Retina (tissue), 1 donor: Measurements from ENCODE around the gene TRMT5.

Source experiments
- DNase-seq: peaks from one replicate; pipeline ENCODE4 v3.0.0-alpha.2; 2016

Gene TRMT5, protein sequence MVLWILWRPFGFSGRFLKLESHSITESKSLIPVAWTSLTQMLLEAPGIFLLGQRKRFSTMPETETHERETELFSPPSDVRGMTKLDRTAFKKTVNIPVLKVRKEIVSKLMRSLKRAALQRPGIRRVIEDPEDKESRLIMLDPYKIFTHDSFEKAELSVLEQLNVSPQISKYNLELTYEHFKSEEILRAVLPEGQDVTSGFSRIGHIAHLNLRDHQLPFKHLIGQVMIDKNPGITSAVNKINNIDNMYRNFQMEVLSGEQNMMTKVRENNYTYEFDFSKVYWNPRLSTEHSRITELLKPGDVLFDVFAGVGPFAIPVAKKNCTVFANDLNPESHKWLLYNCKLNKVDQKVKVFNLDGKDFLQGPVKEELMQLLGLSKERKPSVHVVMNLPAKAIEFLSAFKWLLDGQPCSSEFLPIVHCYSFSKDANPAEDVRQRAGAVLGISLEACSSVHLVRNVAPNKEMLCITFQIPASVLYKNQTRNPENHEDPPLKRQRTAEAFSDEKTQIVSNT

DNA sequence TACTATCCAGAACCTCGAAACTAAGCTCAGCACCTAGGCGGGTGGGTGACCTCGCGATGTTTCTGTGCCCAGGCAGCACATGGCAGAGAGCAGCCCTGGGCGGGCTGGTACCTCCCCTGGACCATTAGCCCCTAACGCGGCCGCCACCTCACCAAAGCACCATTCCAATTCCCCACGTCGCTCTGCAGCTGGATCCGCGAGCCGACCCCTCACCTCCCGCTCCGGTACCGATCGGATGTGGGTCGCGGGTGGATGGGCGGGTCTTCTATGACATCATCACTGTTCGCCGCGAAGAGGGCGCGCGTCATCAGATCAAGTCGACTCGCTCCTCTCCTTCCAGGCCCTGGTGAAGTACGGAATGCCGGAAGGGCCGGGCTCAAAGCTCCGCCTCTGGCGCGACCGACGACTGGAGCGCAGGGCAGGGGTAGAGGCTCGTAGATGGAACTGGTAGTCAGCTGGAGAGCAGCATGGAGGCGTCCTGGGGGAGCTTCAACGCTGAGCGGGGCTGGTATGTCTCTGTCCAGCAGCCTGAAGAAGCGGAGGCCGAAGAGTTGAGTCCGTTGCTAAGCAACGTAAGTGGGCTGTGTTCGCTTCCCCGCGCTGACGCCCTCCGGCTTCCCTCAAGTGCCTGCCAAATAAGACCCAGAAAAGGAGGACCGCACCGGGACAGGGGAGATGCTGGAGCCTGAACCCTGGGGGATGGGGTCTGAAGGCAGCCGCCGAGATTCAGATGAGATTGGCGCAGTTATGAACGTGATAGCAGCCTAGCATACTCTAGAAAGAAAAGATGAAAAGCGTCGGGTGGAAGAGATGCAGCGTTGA, at the start of gene TRMT5, which contains the start of gene SLC38A6:
Gene TRMT5, minus strand, starts transcription at position 269 of the 822 bp plus-strand sequence. Its CDS starts 106 bp downstream, at position 163.
Gene SLC38A6, plus strand, starts transcription at position 435 of the 822 bp plus-strand sequence. Its CDS starts 33 bp downstream, at position 468.
- DNase-seq = peak; percentile 99

DNA sequence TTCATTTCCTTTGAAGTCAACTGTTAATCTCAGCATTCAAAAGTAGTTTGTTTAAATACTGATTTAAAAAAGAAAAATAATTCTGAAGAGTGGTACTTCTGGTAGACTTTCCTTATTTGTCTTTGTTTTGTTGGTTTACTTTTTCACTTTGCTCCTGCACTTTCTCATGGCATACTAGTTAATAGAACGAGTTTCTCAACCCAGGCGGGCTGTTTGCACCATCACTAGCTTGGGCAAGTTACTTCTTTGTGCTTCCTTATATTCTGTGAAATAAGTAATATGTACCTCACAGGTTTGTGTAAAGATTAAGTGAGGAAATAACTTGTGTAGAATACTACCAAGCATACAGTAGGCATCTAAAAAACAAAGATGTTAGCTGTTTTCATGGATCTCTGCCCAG, 45.6 kb upstream of the TRMT5 start:
- DNase-seq = no peak

DNA sequence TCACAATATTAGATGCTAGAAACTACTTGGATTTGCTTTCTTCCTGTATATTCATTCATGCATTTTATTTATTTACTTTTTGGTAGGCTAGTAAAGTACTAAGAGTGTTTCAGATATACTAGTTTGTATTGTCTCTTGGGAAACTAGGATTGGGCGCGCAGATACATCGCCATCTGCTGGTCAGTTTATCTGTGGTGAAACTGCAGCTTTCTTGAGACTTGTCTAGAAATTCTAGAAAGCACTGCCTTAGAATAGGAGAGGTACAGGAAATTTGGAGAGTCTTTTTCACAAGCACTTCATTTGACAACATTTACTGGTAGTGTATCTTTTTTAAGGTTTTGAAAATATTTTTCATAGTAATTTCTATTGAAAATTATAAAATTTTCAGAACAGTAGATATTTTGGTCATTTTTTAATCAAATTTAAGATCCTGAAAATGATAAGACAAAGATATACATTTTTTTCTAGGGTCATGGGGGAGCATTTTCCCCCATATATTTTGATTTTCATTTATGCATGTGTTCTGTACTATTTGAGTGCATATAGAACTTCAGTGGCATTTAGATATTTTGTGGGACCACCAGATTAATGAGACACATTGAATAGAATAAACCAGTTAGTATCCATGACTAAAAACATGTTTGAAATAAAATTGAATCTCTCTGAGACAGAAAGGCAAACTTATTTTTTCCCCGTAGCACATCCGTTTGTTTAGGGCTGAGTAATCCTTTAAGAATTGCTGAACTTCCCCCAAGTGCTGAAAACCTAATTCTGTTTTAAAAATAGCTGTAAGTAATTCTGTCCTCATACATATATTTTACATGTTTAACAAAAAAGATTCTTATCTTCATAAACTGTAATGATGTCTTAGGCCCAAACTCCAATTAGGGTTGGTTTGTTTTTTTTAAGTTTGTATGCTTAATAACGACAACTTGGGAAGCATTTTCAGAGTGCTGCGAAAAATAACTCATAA, 44.7 kb upstream of the TRMT5 start:
- peak; percentile 53 for DNase-seq

DNA sequence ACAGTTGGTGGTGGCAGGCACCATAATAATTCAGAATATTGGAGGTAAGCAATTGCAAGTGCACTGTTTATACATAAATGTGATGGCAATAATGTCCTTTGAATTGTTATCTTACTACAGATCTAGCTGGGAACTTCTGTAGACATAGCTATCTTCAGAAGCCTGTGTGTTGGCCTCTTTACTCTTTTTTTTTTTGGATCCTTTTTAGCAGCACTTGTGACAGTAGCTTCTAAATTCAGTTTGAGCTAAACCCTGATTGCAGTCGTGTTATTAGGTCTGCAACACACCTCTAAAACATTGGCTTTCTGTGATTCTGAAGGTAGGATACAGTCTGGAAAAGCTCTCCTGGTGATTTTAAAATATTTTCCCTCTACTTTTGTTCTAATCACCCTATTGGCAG, 38.7 kb upstream of the TRMT5 start:
- DNase-seq = no peak

DNA sequence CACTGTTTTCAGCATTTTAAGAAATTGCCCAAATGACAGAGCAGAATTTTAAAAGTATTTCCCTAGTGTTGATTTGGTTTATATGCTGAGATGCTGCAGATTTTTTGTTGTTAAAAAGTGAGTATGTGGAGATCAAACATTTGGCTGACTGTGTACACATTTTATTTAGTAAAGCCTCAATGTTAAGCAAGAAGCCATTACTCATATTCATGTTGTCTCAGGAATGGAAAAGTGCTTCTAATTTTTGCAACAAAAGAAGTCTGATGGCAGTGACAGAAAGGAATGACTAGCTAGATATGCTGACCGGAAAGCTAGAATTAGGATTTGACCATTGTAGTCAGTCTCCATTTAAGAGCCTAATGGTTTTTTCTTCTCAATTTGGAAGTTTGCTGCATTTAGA, 22.7 kb upstream of the TRMT5 start:
- DNase-seq = no peak

DNA sequence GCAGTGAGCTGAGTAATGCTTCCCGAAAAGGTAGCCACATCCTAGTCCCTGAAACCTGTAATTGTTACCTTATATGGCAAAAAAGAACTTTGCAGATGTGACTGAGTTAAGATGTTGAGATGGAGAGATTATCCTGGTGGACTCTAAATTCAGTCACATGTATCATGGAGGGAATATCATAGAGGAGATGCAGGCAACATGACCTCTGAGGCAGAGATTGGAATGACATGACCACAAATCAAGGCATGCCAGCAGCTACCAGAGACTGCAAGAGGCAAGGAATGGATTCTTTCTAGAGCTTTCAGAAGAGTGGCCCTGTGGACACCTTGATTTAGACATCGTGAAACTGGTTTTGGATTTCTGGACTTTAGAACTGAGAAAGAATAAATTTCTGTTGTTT, 18.7 kb upstream of the TRMT5 start:
- DNase-seq = no peak

DNA sequence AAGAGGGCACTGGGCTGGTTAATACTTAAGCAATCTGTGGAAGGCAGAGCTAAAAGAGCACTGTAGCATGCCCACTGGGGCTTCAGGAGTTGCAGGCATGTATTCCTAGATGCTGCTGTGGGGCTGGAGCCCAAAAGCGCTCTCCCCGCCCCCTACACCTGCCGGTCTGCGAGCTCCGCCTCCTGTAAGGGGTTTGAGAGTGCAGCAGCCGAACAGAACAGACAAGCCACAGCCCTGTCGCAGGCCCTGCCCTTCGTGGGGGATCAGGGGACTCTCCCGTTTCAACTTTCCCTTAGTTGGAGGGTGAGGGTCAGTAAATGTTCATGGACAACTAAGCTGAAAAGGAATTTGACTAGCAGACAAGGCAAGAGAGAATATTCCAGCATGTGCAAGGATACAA, 17.7 kb upstream of the TRMT5 start:
- no peak for DNase-seq

DNA sequence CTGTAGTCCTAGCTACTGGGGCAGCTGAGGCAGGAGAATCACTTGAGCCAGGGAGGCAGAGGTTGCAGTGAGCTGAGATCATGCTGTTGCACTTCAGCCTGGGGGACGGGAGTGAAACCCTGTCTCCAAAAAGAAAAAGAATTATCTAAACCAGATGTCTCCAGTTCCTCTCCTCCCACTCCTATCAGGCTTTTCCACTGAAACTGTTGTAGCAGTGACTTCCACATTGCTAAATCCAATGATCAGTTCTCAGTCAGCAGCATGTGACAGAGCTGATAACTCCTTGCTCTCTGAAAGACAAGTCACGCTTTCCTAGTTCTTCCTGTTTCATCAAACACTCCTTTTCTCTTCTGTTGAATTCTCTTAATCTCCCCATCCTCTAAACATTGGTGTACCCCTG, 8.7 kb upstream of the TRMT5 start:
- no peak for DNase-seq

DNA sequence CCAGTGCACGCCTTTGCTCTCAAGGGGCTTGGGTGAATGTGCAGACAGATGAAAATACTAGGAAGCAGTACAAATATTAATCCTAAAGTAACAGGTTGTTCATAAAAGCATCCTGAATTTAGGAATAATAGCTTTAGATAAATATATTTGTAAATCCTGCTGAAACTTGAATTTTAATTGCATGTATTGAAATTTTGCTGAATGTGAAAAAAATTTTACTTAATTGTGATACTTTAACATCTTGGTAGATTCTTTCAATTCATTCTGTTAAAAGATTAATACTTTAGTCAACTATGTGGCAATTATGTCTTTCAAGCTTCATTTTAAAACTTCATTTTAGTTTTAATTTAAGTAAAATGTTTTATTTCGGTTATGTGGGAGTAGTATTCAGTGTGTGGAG, 5.6 kb upstream of the TRMT5 start:
- DNase-seq = no peak

DNA sequence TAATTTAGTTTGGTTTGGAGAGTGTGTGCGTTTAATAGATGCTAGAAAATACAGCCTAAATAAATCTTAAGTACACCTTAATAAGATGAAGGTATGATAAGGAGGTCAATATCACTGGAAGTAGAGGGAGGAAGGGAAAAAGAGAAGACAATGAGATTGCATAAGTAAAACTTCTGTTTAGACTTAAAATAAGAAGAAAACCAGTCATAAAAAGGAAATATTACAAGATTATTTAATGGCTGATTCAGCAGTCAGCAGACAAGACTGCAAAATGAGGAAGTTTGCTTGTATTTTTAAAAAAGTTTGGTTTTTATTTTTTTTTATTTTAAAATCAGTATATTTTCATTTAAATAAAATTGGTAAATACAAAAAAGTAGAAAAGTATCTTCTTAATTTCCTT, 3.3 kb upstream of the TRMT5 start:
- no peak for DNase-seq

DNA sequence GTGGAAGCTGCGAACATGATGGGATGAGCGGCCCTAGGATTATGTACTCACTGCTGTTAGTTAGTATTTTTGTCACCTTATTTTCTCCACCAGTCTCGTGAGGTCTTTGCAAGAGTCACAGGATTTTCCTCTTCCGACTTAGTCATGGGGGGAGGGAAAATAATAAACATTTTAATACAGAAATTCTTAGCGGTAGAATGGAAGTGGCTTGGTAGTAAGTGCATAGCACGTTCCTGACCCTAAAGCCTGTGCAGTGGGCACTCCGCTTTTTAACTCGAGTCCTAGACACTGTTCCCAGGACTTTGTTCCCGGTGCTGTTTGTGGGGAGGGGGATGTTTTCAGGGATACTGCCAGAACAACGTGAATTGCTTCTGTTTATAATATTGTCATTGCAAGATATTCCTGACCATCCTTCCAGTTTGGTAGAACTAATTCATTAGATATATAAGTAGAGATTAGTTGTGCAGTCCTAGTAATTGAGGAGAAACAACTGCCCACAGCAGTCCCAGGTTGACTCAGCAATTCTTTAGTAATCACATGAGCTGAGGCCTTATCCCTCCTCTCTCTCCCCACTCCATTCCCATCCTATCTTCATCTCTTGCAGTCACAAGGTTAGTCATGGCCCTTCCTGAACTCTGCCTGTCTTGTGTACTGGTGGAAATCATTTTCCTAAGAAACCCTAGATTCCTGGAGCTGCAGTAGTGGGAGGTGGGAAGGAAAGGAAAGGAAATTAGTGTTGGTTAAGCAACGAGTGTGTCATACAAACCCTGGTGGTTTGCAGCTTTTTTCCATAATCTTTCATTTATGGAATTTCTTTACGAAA, 965 bp upstream of the TRMT5 start:
- DNase-seq = peak; percentile 22

DNA sequence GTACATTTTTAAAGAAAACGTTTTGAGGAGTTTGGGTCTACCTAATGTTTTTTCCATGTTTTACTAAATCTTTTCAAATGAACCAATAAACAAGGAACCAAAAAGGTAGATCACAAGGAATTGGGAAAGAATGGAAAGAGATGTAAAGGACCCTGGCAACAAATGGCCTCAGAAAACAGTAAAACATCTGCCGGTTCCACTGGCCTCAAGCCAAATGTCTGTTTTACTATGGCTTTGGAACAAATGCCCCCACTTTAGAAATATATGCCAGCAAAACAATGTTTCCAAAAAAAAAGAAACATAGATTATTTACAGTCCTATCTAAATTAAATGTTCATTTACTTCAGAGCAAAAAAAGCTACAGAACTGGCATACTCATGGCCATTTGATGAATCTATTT, 3.0 kb downstream of the TRMT5 start:
- no peak for DNase-seq

DNA sequence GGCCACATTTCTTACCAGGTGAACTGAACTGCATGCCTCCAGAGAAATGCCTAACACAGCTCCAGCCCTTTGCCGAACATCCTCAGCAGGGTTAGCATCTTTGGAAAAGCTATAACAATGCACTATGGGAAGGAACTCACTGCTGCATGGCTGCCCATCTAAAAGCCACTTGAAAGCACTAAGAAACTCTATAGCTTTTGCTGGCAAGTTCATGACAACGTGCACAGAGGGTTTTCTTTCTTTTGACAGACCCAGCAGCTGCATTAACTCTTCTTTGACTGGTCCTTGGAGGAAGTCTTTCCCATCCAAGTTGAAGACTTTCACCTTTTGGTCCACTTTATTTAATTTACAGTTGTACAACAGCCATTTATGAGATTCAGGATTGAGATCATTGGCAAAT, 5.3 kb downstream of the TRMT5 start:
- DNase-seq = no peak

DNA sequence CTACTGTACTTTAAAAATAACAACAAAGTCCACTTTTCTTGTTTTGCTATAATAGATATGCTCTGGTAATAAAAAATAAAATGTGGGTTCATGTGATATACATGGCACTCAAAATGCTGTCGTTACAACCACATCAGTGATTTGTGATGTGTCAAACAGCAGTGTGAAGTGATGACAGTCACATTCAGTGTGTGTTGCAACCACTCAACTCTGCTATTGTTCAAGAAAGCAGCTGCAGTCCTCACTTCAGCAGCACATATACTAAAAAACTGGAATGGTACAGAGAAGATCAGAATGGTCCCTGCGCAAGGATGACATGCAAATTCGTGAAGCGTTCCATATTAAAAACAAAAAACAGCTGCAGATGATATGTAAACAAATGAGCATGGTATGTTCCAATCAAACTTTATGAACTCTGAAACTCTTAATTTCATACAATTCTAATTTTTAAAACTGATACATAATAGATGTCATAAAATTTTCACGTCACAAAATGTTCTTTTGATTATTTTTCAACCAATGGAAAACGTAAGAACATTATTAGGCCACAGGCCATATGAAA, 6.7 kb downstream of the TRMT5 start:
- DNase-seq = no peak

DNA sequence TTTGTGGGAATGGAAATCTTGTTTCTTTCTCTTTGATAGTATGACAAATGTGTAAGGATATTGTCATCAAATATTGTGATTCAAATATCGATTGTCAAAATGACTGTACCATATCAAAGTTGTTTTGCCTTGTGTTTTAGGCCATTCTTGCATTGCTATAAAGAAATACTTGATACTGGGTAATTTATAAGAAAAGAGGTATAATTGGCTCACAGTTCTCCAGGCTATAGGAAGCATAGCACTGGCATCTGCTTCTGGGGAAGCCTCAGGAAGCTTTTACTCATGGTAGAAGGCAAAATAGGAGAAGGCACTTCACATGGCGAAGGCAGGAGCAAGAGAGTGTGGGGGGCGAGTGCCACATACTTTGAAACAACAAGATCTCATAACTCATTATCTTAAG, 7.8 kb downstream of the TRMT5 start:
- no peak for DNase-seq

DNA sequence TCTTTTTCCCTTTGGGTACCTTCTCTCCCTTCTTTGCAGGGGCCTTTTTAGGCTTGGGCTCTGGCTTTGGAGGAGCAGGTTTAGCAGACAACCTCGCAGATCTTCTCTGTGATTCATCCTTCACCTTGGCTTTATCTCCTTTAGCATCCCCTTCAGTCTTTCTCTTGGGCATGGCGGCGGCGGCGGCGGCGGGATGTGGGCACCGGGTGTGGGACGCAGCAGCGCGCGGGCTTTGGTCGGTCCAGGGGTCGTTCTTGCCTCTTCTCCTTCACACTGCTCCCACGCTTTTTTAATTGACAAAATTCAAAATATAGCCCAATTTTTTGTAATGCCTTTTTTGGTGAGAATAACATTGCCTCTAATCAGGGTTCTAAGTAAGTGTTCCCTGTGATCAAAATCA, 8.6 kb downstream of the TRMT5 start:
- no peak for DNase-seq

DNA sequence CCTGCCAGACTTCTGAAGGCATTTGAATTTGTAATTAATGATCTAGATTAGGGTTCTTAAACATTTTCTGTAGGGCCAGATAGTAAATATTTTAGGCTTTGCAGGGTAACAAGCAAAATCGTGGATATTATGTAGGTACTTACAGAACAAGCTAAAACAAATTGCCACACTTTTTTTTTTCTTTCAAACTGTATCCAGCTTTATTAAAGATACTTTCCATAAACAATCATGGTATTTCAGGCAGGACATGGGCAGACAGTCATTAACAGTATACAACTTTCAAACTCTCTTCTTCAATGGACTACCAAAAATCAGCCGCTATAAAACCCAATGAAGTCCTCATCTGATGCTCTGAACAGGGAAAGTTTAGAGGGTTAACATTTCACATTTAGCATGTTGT, 9.6 kb downstream of the TRMT5 start:
- DNase-seq = no peak

DNA sequence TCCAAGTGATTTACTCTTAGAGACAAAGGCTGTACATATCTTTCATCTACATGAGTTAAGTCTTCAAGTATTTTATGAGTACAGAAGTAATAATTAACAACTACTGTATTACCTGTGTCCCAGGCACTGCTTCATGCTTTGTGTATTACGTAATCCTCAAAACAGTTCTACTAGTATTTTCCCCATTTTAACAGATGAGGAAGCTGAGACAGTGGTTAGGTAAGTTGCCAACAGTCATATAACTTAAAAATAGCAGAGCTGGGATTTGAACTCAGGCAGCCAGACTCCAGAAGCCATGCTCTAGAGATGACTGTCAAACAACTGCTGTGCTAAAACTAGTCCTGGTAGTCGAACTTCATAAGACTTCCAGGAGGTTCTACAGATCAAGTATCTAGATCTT, 10.7 kb downstream of the TRMT5 start:
- no peak for DNase-seq

DNA sequence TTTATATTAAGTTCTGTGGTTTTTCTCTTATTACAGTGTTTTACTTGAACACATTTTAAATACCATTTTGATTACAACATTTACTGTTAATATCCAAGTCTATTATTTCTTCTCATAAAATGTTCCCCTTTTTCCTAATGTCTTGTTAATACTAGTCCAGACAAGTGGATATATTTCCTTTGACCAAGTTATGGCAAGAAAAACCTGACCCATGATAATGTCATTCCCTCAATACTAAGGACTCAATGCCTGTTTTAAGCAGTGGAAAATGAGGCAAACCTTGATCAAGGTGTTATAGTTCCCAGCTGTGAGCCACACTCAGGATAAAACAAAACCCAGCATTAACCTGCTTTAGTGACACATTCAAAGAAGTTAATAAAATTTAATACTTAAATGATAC, 12.2 kb downstream of the TRMT5 start:
- DNase-seq = no peak

DNA sequence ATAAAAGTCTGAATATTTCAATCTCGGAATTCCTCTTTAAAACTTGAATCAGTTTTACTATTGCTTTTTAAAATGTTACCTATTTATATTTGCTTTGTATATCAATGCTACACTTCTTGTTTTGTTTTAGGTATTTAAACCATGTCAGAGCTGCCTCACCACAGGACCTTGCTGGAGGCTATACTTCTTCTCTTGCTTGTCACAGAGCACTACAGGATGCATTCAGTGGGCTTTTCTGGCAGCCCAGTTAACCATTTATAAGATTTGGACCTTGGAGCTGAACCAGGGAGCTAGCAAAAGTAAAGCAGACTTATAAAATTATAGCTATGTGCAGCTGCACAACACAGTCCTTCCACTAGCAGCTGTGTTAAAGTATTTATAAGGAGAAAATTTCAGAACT, 12.8 kb downstream of the TRMT5 start:
- DNase-seq = no peak

DNA sequence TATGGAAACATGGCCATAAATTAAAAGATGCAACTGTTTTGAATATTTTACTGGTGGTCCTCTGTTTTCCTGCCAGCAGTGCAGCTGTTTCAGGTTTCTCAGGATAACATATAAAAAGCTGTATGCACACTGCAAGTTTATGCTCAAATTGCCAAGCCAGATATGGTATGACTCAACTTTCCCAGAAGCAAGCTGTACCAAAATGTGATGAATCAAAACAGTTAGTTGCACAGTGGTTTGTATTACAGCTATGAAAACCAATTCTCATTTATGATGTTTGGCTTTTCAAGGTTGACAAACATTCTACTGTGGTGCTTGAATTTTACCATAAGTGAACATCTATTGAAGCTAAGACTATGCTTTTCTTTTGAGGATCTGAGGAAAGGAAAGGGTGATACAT, 15.5 kb downstream of the TRMT5 start:
- no peak for DNase-seq
